Stomach (tissue), 4 donors: ENCODE results near the gene BLTP3A.

Experiments
- CTCF ChIP-seq, 7 experiments: fragments of 450-650 bp in 4 of 7; fragments of 200-600 bp in 3 of 7; sonication (generic) in 3 of 7; IDR thresholded peaks; one replicate each; pipeline ENCODE4 v1.5.1; 2016 to 2019; ENCODE audit warnings: antibody characterized with exemption in 7 of 7, control low read depth in 2 of 7, mild to moderate bottlenecking in 1 of 7
- EP300 ChIP-seq: sonication (generic); formaldehyde crosslinking; IDR thresholded peaks from one replicate; pipeline ENCODE4 v1.6.1; 2017; ENCODE audit warnings: antibody characterized with exemption
- POLR2A ChIP-seq, 4 donors: fragments of 450-650 bp; IDR thresholded peaks; one replicate each; pipeline ENCODE4 v1.6.1; 2016; ENCODE audit warnings: antibody characterized with exemption in 4 of 4, control low read depth in 2 of 4, mild to moderate bottlenecking in 1 of 4, moderate library complexity in 1 of 4
- POLR2AphosphoS5 ChIP-seq, 3 donors: sonication (generic); formaldehyde crosslinking; IDR thresholded peaks; one replicate each; pipeline ENCODE4 v1.6.1; 2016; ENCODE audit warnings: antibody characterized with exemption in 3 of 3

GRCh38 chr6:34816635-34817301 is 24.9 kb downstream of the BLTP3A start:
- TF ChIP-seq POLR2A (IDR thresholded peaks at IDR 0.05), result no peak
- TF ChIP-seq CTCF (IDR thresholded peaks at IDR 0.05), result no peak
- TF ChIP-seq EP300, result no peak
- TF ChIP-seq POLR2AphosphoS5 (IDR thresholded peaks at IDR 0.05), result no peak
